Body of pancreas (tissue), 4 donors: Measurements from ENCODE around the gene ALLC. TPM values are rescaled to one million over a fixed set of nuclear protein-coding genes. Genes with fewer than 3 reads are reported as not detected.

ENCODE experiments used
- ATAC-seq: fragments of 150-250 bp; one replicate; pipeline ENCODE4 v1.9.1; 2016
- DNase-seq, 4 donors: peaks; one replicate each; pipeline ENCODE4 v3.0.0-alpha.2; 2019
- H3K27ac ChIP-seq, 4 donors: fragments of 200-600 bp; sonication (generic); 1 replicate in 3 of 4; 2 replicates in 1 of 4; pipeline versions ENCODE4 v1.5.1 to v1.6.1; 2016 to 2019; ENCODE audit warnings: mild to moderate bottlenecking in 1 of 4, mixed read lengths in 1 of 4, moderate library complexity in 1 of 4
- H3K27me3 ChIP-seq, 2 donors: fragments of 200-600 bp; sonication (generic); one replicate each; pipeline ENCODE4 v1.6.0; 2016; ENCODE audit warnings: mild to moderate bottlenecking in 1 of 2
- H3K36me3 ChIP-seq, 2 donors: fragments of 200-600 bp; sonication (generic); replicated peaks in 1 of 2; 2 replicates each; pipeline ENCODE4 v1.5.1; 2016; ENCODE audit warnings: low read depth in 2 of 2; ENCODE audit not compliant: insufficient read depth in 1 of 2
- H3K4me1 ChIP-seq: fragments of 200-600 bp; sonication (generic); one replicate; pipeline ENCODE4 v1.6.0; 2016
- H3K4me3 ChIP-seq, 2 donors: fragments of 200-600 bp; sonication (generic); 1 replicate in 1 of 2; 2 replicates in 1 of 2; pipeline ENCODE4 v1.5.1; 2016 to 2019
- H3K9me3 ChIP-seq, 3 donors: fragments of 200-600 bp; sonication (generic); 1 replicate in 2 of 3; 2 replicates in 1 of 3; pipeline ENCODE4 v1.5.1; 2016
- CTCF ChIP-seq, 7 experiments: fragments of 450-650 bp in 4 of 7; fragments of 200-600 bp in 3 of 7; sonication (generic) in 3 of 7; IDR thresholded peaks; one replicate each; pipeline ENCODE4 v1.5.1; 2016 to 2019; ENCODE audit warnings: antibody characterized with exemption in 7 of 7
- POLR2A ChIP-seq, 3 donors: fragments of 450-650 bp; IDR thresholded peaks; one replicate each; pipeline ENCODE4 v1.6.1; 2016; ENCODE audit warnings: antibody characterized with exemption in 3 of 3, mild to moderate bottlenecking in 2 of 3
- WGBS, 2 donors: methylation state at CpG; one replicate each; pipeline ENCODE4 v1.1.5; 2017; 5-methylcytosine and 5-hydroxymethylcytosine counted together
- intact Hi-C: fragments of 100-400 bp; cut with DNase I; formaldehyde crosslinking; loops from one replicate; pipeline ENCODE4 v1.15.1; 2023
- total RNA-seq, 2 donors: library from RNA; depleted of rRNA; stranded (reverse); fragments of >200 nt; gene quantifications; one replicate each; pipeline ENCODE4 v1.1.0, GENCODE V29; 2016

The ALLC gene
- total RNA-seq, 2 donors from 2014 or later = not detected

- H3K27ac ChIP-seq = no peak overlapping the region
- 61 to 68% methylated on average over 7 of the region's 7 CpGs for WGBS, 2 donors
- intact Hi-C loops = no loop called here
- H3K4me3 ChIP-seq = no peak overlapping the region
- H3K36me3 ChIP-seq = no peaks in the 10 kb centered on the region
- H3K27me3 ChIP-seq = no peaks in the 10 kb centered on the region
- no peaks in the 10 kb centered on the region for H3K9me3 ChIP-seq
- ATAC-seq = no peak
- no peak for TF ChIP-seq POLR2A (IDR thresholded peaks at IDR 0.05)
- TF ChIP-seq CTCF (IDR thresholded peaks at IDR 0.05) = no peak
- no peaks in the 10 kb centered on the region for H3K4me1 ChIP-seq
- DNase-seq = peak in 1 of 4 donors; percentile 3
These were observed 27.4 kb upstream of the ALLC start for GRCh38 chr2:3630631-3631030.

- Histone ChIP-seq H3K9me3 (no peaks in the 10 kb centered on the region), H3K27ac (no peak overlapping the region), H3K4me3 (no peak overlapping the region), H3K4me1 (no peaks in the 10 kb centered on the region), H3K27me3 (no peaks in the 10 kb centered on the region), H3K36me3 (no peaks in the 10 kb centered on the region)
- 72 to 73% methylated on average over 5 to 15 of the region's 15 CpGs for WGBS, 2 donors
- intact Hi-C loops = no loop called here
- no peak for TF ChIP-seq CTCF (IDR thresholded peaks at IDR 0.05)
- TF ChIP-seq POLR2A (IDR thresholded peaks at IDR 0.05) = no peak
- ATAC-seq (no peak), DNase-seq (peak in 1 of 4 donors; percentile 3)
These were observed 26.7 kb upstream of the ALLC start for GRCh38 chr2:3631161-3631850.

- Histone ChIP-seq H3K27ac (no peak overlapping the region), H3K9me3 (no peaks in the 10 kb centered on the region), H3K36me3 (no peaks in the 10 kb centered on the region), H3K4me1 (no peaks in the 10 kb centered on the region), H3K27me3 (no peaks in the 10 kb centered on the region), H3K4me3 (no peak overlapping the region)
- ATAC-seq (no peak), DNase-seq (peak in 1 of 4 donors; percentile 8)
- WGBS, 2 donors = 83 to 89% methylated on average over 12 to 26 of the region's 26 CpGs
- intact Hi-C loops = no loop called here
- TF ChIP-seq CTCF (IDR thresholded peaks at IDR 0.05) (no peak), POLR2A (IDR thresholded peaks at IDR 0.05) (no peak)
These were observed 25.9 kb upstream of the ALLC start for GRCh38 chr2:3631851-3632659.

- H3K4me3 ChIP-seq = no peak overlapping the region
- H3K27ac ChIP-seq = no peak overlapping the region
- no peak for ATAC-seq
- 71 to 72% methylated on average over 26 to 33 of the region's 33 CpGs for WGBS, 2 donors
- TF ChIP-seq CTCF (IDR thresholded peaks at IDR 0.05) (no peak), POLR2A (IDR thresholded peaks at IDR 0.05) (no peak)
- no peaks in the 10 kb centered on the region for H3K9me3 ChIP-seq
- no peaks in the 10 kb centered on the region for H3K27me3 ChIP-seq
- DNase-seq = peak in 2 of 4 donors; percentile 23 to 25
- no peaks in the 10 kb centered on the region for H3K36me3 ChIP-seq
- intact Hi-C loops = no loop called here
- H3K4me1 ChIP-seq = no peaks in the 10 kb centered on the region
These were observed 24.7 kb upstream of the ALLC start for GRCh38 chr2:3633089-3633981.
